GM06990 (cell line): ENCODE data around the gene GAB1.

Experiments used
- DNase-seq: peaks from one replicate; pipeline ENCODE4 v3.0.0-alpha.2; 2011; ENCODE audit not compliant: insufficient read length; ENCODE audit errors: extremely low read depth
- H3K27me3 ChIP-seq: replicated peaks from 2 replicates; pipeline ENCODE4 v1.6.0; 2011; ENCODE audit warnings: low read length; ENCODE audit not compliant: control insufficient read depth, insufficient read depth
- H3K36me3 ChIP-seq: 2 replicates; pipeline ENCODE4 v1.5.1; 2011; ENCODE audit warnings: low read length; ENCODE audit not compliant: control insufficient read depth, insufficient read depth
- H3K4me3 ChIP-seq: replicated peaks from 2 replicates; pipeline ENCODE4 v1.5.1; 2011; ENCODE audit warnings: low read depth, mild to moderate bottlenecking, control low read depth, low read length
- CTCF ChIP-seq: IDR thresholded peaks from 2 replicates; pipeline ENCODE4 v1.5.1; 2011; ENCODE audit warnings: low read length, control low read depth, mild to moderate bottlenecking, inconsistent platforms; ENCODE audit not compliant: insufficient read depth, poor library complexity, severe bottlenecking

The GAB1 gene

GRCh38 chr4:143514497-143514896 is 177.8 kb downstream of the GAB1 start:
- Histone ChIP-seq H3K4me3 (peak overlapping the region; percentile 92), H3K27me3 (no peaks in the 10 kb centered on the region), H3K36me3 (no peaks in the 10 kb centered on the region; the same call in 1 of the 2 replicates)
- peak; percentile 47 for DNase-seq
- TF ChIP-seq CTCF = no peak

- H3K4me3 ChIP-seq = peak overlapping the region; percentile 92
- no peak for TF ChIP-seq CTCF
- H3K36me3 ChIP-seq = no peaks in the 10 kb centered on the region; the same call in 1 of the 2 replicates
- no peak for DNase-seq
- H3K27me3 ChIP-seq = no peaks in the 10 kb centered on the region
These were observed 178.2 kb downstream of the GAB1 start for GRCh38 chr4:143514901-143515300.

GRCh38 chr4:143515905-143516304 is 179.2 kb downstream of the GAB1 start:
- no peak for DNase-seq
- H3K27me3 ChIP-seq = no peaks in the 10 kb centered on the region
- H3K36me3 ChIP-seq = no peaks in the 10 kb centered on the region; the same call in 1 of the 2 replicates
- H3K4me3 ChIP-seq = peak overlapping the region; percentile 92
- no peak for TF ChIP-seq CTCF

GRCh38 chr4:143517764-143518163 is 181.1 kb downstream of the GAB1 start:
- TF ChIP-seq CTCF = no peak
- Histone ChIP-seq H3K36me3 (no peaks in the 10 kb centered on the region; the same call in 1 of the 2 replicates), H3K4me3 (no peak overlapping the region), H3K27me3 (no peaks in the 10 kb centered on the region)
- DNase-seq = no peak
